Duodenal mucosa (tissue), 2 donors: ENCODE data around the gene F12.

Source experiments
- H3K27ac ChIP-seq: one replicate; pipeline ENCODE4 v1.7.0; 2013; ENCODE audit warnings: low read depth, low read length
- H3K27me3 ChIP-seq, 2 donors: one replicate each; pipeline ENCODE4 v1.7.0; 2013; ENCODE audit warnings: low read length in 2 of 2, control low read depth in 1 of 2; ENCODE audit not compliant: insufficient read depth in 2 of 2, control insufficient read depth in 1 of 2
- H3K36me3 ChIP-seq, 2 donors: one replicate each; pipeline ENCODE4 v1.7.0; 2013; ENCODE audit warnings: low read length in 2 of 2, control low read depth in 1 of 2; ENCODE audit not compliant: insufficient read depth in 2 of 2, control insufficient read depth in 1 of 2
- H3K4me1 ChIP-seq, 2 donors: one replicate each; pipeline ENCODE4 v1.7.0; 2013; ENCODE audit warnings: low read length in 2 of 2, control low read depth in 1 of 2; ENCODE audit not compliant: insufficient read depth in 2 of 2, control insufficient read depth in 1 of 2
- H3K4me3 ChIP-seq, 2 donors: one replicate each; pipeline ENCODE4 v1.7.0; 2013; ENCODE audit warnings: low read length in 2 of 2, low read depth in 1 of 2
- H3K9ac ChIP-seq, 2 donors: one replicate each; pipeline ENCODE4 v1.7.0; 2013; ENCODE audit warnings: low read length in 2 of 2, low read depth in 1 of 2
- H3K9me3 ChIP-seq, 2 donors: one replicate each; pipeline ENCODE4 v1.7.0; 2013; ENCODE audit warnings: low read length in 2 of 2, control low read depth in 1 of 2; ENCODE audit not compliant: control insufficient read depth in 1 of 2

The F12 gene

DNA sequence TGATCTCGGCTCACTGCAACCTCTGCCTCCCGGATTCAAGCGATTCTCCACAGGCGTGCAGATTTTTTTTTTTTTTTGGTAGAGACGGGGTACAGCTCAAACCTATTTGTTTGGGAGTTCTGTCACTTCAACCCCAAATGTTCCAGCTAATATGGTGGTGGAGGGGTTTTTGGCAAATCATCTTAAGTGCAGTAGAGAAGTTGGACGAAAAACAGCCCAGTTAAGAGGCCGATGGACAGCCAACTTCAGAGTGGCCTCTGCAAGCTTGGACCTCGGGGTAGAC, 36.5 kb upstream of the F12 start:
- Histone ChIP-seq H3K4me3 (peak overlapping the region; percentile 50 to 75), H3K36me3 (peaks cover 0 to 7% of the 10 kb centered on the region in 2 donors), H3K27me3 (peaks cover 0 to 8% of the 10 kb centered on the region in 2 donors), H3K9ac (peak overlapping the region in 1 of 2 donors; percentile 69), H3K4me1 (peaks cover 17 to 22% of the 10 kb centered on the region in 2 donors), H3K9me3 (no peaks in the 10 kb centered on the region), H3K27ac (no peak overlapping the region)

DNA sequence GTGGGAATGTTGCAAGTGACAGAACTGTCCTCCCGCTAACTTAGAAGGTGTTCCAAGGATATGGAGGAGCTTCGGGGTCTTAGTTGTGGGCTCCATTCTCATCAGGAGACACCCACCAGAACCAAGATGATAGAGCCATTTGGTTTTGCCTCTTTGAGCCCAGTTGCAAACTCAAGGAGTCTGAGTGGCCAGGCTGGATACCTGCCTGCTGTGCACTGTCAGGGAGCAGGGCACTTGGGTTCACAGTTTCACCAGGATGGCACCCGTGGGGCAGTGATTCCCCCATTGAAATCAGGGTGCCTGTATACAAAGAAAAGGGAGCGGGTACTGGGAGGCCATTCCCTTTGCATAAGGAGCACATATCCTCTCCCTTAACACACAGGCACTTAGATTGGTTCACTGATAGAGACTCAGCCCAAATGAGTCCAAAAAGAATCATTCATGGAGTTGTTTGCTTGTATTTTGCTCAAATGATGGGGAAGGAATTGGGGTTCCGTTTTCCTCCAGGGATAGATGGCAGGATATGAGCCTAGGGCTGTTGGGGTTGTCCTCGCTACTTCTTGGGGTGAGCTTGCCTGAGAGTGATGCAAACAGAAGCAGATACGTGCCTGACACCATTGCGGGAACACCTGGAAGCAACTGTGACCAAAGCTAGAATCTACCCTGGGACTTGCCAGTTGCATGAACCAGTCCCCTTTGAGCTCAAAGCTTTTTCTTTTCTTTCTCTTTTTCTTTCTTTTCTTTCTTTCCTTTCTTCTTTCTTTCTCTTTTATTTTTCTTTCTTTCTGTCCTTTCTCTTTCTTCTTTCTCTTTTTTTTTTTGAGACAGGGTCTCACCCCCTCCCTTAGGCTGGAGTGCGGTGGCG, 35.9 kb upstream of the F12 start:
- Histone ChIP-seq H3K27ac (no peak overlapping the region), H3K9ac (no peak overlapping the region), H3K4me1 (peaks cover 17 to 22% of the 10 kb centered on the region in 2 donors), H3K27me3 (peaks cover 0 to 8% of the 10 kb centered on the region in 2 donors), H3K9me3 (no peaks in the 10 kb centered on the region), H3K4me3 (no peak overlapping the region), H3K36me3 (peaks cover 0 to 12% of the 10 kb centered on the region in 2 donors)

DNA sequence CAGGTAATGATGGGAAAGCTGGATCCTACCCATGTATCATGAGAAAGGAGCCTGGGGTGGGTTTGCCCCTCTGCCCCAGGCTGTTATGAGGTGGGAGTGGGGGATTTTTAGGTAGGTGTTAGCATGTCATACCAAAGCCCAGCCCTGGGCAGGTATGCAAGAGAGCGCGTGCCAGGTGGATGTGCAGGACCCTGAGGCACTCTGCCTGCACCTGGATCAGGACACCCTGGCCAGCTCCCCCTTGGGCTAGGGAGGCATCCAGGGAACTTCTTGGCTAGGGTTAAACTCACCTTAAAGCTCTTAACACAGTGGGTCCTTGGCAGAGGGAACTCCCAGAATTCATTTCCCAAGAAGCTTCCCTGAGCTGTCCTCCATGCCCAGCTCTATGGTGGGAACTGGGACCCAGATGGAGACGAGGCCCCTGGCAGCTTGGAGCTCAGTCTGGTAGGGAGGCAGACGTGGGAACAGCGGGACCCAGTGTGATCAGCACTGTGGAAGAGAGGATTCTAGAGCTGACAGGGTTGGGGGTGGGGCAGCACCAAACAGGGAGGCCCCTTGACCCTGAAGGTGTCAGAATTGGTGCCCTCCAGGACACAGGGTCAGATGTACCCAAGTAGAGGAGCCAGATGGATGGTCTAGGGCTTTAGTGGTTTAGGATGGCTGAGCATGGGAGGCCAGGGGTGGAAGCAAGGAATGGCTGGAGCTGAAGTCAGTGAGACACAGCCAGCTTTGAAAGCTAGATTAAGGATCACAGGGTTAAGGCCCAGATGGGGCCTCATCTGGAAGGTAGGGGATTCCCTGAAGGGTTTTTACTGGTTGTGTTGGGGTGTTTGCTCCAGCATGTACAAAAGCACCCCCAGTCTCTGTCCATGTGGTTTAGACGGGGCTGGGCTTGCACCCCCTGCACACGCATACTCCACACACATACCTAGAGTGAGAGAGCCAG, 35.0 kb upstream of the F12 start:
- H3K27ac ChIP-seq: no peak overlapping the region
- no peak overlapping the region for H3K4me3 ChIP-seq
- H3K9me3 ChIP-seq: no peaks in the 10 kb centered on the region
- peaks cover 0 to 20% of the 10 kb centered on the region in 2 donors for H3K36me3 ChIP-seq
- no peak overlapping the region for H3K9ac ChIP-seq
- peaks cover 17 to 22% of the 10 kb centered on the region in 2 donors for H3K4me1 ChIP-seq
- peaks cover 0 to 5% of the 10 kb centered on the region in 2 donors for H3K27me3 ChIP-seq

DNA sequence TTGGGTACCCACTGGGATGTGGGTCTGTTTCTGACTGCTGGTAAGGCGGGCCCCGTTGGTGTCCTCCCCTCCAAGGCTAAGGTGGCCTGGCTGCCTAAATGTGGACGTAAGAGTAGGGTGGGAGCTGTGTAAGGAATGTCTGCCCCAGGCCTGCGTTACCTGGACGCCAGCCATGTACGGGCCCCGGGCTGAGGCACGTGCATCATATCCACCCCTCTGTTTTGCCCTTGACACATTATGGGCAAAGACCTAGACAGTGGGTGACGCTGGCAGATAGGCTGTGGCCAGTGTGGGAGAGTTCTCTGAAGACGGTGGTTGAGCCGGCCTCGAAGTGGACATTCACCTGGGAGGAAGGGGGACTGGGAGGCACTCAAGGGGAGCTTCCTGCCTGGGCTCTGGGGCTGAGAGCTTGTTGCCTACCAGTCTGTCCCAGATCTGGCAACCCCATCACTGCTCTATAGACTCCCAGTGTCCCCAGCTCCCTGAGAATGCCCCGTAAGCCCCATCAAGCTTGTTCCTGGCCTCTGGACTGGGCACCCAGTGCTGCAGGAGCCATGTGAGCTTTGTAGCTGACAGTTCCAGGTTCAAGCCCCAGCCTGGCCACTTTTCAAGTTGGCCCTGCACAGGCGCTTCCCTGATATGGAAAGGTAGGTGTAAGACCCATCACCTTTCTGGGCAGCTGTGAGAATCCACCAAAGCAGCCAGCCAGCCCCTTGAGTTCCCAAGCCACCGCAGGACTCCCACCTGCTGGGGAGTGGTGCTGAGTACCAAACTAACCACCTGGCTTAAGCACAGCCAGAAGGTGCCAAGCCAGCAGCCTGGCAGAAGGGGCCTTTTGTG, 34.0 kb upstream of the F12 start:
- H3K9me3 ChIP-seq: no peaks in the 10 kb centered on the region
- H3K9ac ChIP-seq: no peak overlapping the region
- H3K4me1 ChIP-seq: peaks cover 16 to 22% of the 10 kb centered on the region in 2 donors
- peaks cover 0 to 4% of the 10 kb centered on the region in 2 donors for H3K27me3 ChIP-seq
- no peak overlapping the region for H3K27ac ChIP-seq
- peaks cover 0 to 24% of the 10 kb centered on the region in 2 donors for H3K36me3 ChIP-seq
- H3K4me3 ChIP-seq: no peak overlapping the region

DNA sequence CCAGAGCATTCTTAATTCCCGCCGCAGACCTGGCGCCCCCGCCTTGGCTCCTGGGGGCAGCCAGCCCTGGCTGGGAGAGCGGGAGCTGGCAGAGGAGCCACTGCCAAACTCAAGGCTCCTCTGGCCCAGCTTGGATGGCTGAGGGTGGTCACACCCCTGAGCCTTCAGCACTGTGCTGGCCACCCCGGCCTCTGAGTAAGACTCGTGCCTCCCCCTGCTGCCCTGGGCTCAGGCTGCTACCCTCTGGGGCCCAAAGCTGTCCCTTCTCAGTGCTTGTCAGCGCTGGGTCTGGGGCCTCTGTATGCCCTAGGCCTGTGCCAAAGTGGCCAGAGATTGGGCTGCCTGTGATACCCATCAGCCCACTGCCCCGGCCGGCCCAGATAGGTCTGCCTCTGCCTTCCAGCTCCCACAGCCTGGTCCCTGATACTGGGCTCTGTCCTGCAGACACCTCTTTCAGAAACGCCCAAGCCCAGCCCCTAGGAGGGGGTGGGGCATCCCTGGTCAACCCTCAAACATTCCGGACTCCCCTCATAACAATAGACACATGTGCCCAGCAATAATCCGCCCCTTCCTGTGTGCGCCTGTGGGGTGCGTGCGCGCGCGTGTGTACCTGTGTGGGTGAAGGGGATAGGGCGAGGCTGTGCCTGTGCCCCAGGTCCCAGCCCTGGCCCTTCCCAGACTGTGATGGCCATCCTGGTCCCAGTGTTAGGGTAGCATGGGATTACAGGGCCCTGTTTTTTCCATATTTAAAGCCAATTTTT, 32.9 kb upstream of the F12 start:
- H3K9ac ChIP-seq: no peak overlapping the region
- no peaks in the 10 kb centered on the region for H3K27me3 ChIP-seq
- no peaks in the 10 kb centered on the region for H3K9me3 ChIP-seq
- peaks cover 6 to 36% of the 10 kb centered on the region in 2 donors for H3K36me3 ChIP-seq
- H3K4me1 ChIP-seq: peaks cover 7 to 14% of the 10 kb centered on the region in 2 donors
- H3K4me3 ChIP-seq: no peak overlapping the region
- H3K27ac ChIP-seq: no peak overlapping the region

DNA sequence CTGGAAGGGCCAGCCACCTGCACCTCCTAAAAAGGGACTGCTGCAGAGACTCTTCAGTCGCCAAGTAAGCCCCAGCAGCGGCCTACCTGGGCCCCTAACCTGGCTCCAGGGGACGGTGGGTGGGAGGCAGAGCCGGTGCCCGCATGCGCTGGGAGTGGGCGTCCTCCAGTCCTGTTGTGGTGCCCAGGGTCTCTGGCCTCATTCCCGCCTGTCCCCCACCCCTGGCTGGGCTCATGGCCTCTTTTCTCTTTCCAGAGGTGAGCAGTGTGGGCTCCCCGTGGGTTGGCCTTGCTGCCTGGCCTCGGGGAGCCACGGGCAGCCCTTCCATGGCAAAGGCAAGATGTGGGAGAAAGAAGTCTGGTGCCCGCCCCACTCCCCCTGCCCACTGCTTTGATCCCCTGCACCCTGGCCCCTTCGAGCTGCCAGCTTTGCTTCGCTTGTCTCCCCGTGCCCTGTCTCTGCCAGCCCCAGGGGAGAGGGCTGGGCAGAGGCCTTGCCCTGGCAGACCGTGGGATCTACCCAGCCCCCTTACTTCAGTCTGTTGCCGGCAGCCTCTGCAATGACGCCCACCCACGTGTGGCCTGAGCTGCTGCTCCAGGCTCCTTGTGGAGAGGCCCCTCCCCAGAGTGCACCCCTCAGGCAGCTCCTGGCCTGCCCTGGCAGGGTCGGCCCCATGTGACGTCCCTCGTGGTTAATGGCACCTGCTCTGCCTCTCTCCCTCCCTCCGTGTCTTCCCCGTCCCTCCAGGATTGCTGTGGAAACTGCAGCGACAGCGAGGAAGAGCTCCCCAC, 31.8 kb upstream of the F12 start:
- H3K4me1 ChIP-seq: peaks cover 5 to 10% of the 10 kb centered on the region in 2 donors
- H3K27me3 ChIP-seq: no peaks in the 10 kb centered on the region
- H3K36me3 ChIP-seq: peaks cover 10 to 43% of the 10 kb centered on the region in 2 donors
- H3K27ac ChIP-seq: no peak overlapping the region
- H3K9me3 ChIP-seq: no peaks in the 10 kb centered on the region
- no peak overlapping the region for H3K9ac ChIP-seq
- H3K4me3 ChIP-seq: no peak overlapping the region

DNA sequence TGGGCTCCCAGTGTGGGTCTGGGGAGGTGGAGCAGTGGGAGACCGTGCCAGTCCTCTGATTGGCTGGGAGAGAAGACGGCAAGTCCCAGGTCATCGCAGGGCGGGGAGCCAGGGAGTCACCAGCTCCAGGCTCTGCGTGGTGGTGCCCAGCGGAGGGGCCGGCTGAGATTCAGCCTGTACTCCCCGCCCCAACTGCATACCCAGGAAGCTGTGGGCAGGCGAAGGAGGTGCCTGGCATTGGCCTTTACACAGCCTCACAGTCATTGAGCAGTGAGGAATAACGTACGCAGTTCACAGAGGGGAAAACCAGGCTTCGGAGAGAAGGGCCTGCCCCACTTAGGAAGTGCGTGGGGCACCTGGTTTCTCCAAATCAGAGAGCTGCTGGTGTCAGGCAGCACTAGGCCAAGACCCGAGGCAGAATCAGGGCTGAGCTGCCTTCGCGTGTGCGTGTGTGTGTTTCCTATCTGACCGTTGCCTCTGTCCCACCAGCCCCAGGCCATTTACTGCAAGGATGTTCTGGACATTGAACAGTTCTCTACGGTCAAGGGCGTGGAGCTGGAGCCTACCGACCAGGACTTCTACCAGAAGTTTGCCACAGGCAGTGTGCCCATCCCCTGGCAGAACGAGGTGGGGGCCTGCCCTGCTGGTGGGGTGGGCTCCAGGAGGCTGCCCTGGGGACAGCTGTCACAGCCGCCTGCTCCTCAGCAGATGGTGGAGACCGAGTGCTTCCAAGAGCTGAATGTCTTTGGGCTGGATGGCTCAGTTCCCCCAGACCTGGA, 31.0 kb upstream of the F12 start:
- H3K9ac ChIP-seq: no peak overlapping the region
- H3K4me1 ChIP-seq: peaks cover 0 to 3% of the 10 kb centered on the region in 2 donors
- no peaks in the 10 kb centered on the region for H3K9me3 ChIP-seq
- peaks cover 15 to 49% of the 10 kb centered on the region in 2 donors for H3K36me3 ChIP-seq
- no peak overlapping the region for H3K27ac ChIP-seq
- no peaks in the 10 kb centered on the region for H3K27me3 ChIP-seq
- H3K4me3 ChIP-seq: no peak overlapping the region

DNA sequence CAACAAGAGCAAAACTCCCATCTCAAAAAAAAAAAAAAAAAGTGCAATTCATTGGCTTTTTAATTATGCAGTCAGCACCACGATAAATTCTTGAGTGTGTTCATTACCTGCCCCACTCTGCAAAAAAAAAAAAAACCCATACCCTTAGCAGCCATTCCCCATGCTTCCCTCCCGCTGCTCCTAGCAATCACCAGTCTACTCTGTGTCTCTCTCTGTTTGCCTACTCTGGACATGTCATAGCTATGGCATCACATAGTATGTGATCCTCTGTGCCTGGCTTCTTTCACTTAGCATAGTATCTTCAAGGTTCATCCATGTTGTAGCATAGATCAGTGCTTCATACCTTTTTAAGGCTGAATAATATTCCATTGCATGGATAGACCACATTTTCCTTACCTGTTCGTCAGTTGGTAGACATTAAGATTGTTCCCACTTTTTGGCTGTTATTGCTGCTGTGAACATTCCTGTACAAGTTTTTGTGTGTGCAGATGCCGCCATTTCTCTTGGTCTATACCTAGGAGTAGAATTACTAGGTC, 30.2 kb upstream of the F12 start:
- Histone ChIP-seq H3K27ac (no peak overlapping the region), H3K36me3 (peaks cover 21 to 57% of the 10 kb centered on the region in 2 donors), H3K27me3 (no peaks in the 10 kb centered on the region), H3K9ac (no peak overlapping the region), H3K9me3 (no peaks in the 10 kb centered on the region), H3K4me3 (no peak overlapping the region), H3K4me1 (no peaks in the 10 kb centered on the region)
